HG03342 (cell line): ENCODE data around the gene DGKH.

Experiments
- ATAC-seq: cut with Tn5 transposase; IDR thresholded peaks from one replicate; pipeline ENCODE4 v1.9.1; 2021; ENCODE audit warnings: mild to moderate bottlenecking, moderate library complexity; ENCODE audit not compliant: unreplicated experiment

Gene DGKH

GRCh38 chr13:42039946-42040729, 8.3 kb upstream of the DGKH start:
- ATAC-seq, result peak; percentile 67

- no peak for ATAC-seq
Observed at GRCh38 chr13:42040730-42041010, 7.8 kb upstream of the DGKH start.

GRCh38 chr13:42041011-42041683, 7.3 kb upstream of the DGKH start:
- peak; percentile 4 for ATAC-seq

- no peak for ATAC-seq
Observed at GRCh38 chr13:42041684-42042035, 6.8 kb upstream of the DGKH start.

GRCh38 chr13:42043676-42044075, 4.8 kb upstream of the DGKH start:
- ATAC-seq, result no peak

GRCh38 chr13:42046448-42046847, 2.0 kb upstream of the DGKH start:
- no peak for ATAC-seq

GRCh38 chr13:42047561-42048341, 697 bp upstream of the DGKH start:
- ATAC-seq, result no peak

GRCh38 chr13:42048684-42049453, 421 bp downstream of the DGKH start:
- peak; percentile 43 for ATAC-seq

- no peak for ATAC-seq
Observed at GRCh38 chr13:42049454-42049813, 986 bp downstream of the DGKH start.

GRCh38 chr13:42054798-42055499, 6.5 kb downstream of the DGKH start:
- no peak for ATAC-seq

GRCh38 chr13:42055500-42056085, 7.1 kb downstream of the DGKH start:
- ATAC-seq, result no peak

- ATAC-seq, result no peak
Observed at GRCh38 chr13:42056146-42056545, 7.7 kb downstream of the DGKH start.

- ATAC-seq, result no peak
Observed at GRCh38 chr13:42056583-42056982, 8.1 kb downstream of the DGKH start.

GRCh38 chr13:42057918-42058530, 9.6 kb downstream of the DGKH start:
- no peak for ATAC-seq

- no peak for ATAC-seq
Observed at GRCh38 chr13:42061943-42062342, 13.5 kb downstream of the DGKH start.

GRCh38 chr13:42063105-42063504, 14.7 kb downstream of the DGKH start:
- ATAC-seq, result no peak

GRCh38 chr13:42064259-42064658, 15.8 kb downstream of the DGKH start:
- no peak for ATAC-seq

- ATAC-seq, result no peak
Observed at GRCh38 chr13:42064966-42065365, 16.5 kb downstream of the DGKH start.

- ATAC-seq, result no peak
Observed at GRCh38 chr13:42065414-42065813, 17.0 kb downstream of the DGKH start.

- ATAC-seq, result no peak
Observed at GRCh38 chr13:42066542-42066941, 18.1 kb downstream of the DGKH start.
